Right kidney (tissue), 1 donor: ENCODE measurements around the gene PTPN4.

Source experiments
- DNase-seq: peaks from one replicate; pipeline ENCODE4 v3.0.0-alpha.2; 2016

PTPN4 gene

DNA sequence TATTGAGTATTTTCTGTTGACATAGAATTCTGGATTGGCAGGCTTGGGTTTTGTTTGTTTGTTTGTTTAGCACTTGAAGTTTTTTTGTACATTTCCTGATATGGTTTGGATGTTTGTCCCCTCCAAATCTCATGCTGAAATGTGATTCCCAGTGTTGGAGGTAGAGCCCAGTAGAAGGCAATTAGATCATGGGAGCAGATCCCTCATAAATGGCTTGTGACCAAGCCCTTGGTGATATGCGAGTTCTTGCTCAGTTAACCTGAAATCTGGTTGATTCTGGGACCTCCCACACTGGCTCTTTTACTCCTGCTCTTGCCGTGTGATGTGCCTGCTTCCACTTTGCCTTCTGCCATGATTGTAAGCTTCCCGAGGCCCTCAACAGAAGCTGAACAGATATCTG, 98.0 kb downstream of the PTPN4 start:
- no peak for DNase-seq

- no peak for DNase-seq
Observed at GRCh38 chr2:119859528-119859927, 99.8 kb downstream of the PTPN4 start.

- no peak for DNase-seq
Observed at GRCh38 chr2:119860924-119861323, 101.2 kb downstream of the PTPN4 start.

- no peak for DNase-seq
Observed at GRCh38 chr2:119862127-119862889, 102.6 kb downstream of the PTPN4 start.

GRCh38 chr2:119864318-119864717, 104.6 kb downstream of the PTPN4 start:
- DNase-seq: no peak

- DNase-seq: no peak
Observed at GRCh38 chr2:119871725-119872124, 112.0 kb downstream of the PTPN4 start.

GRCh38 chr2:119873350-119874315, 113.9 kb downstream of the PTPN4 start:
- no peak for DNase-seq

DNA sequence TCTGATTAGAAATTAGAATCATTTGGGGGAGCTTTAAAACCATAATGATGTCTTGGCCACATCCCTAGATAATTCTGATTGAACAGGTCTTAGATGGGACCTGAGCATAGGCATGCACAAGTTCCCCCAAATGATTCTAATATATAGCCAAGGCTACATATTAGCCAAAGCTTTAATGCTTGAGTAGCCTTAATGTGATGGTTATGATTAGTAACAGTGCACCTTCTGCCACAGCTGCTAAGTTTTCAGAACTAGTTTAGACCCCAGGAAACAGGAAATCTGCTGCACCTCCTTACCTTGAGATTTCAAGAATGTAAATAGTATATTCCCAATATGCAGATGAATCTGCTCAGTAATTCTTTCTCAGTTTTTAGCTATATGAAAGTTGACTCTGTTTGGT, 119.8 kb downstream of the PTPN4 start:
- no peak for DNase-seq

DNA sequence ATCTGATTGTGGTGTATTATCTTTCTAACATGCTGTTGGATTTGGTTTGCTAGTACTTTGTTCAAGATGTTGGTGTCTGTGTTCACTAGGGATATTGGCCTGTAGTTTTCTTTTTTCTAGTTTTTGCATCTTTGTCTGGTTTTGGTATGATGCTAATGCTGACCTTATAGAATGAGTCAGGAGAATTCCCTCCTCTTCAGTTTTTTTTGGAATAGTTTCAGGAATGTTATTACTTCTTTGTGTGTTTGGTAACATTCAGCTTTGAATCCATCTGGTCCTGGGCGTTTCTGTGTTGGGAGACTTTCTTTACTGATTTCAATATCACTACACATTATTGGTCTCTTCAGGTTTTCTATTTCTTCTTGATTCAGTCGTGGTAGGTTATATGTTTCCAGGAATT, 129.0 kb downstream of the PTPN4 start:
- no peak for DNase-seq

- no peak for DNase-seq
Observed at GRCh38 chr2:119897736-119898395, 138.1 kb downstream of the PTPN4 start.

- no peak for DNase-seq
Observed at GRCh38 chr2:119901013-119901412, 141.3 kb downstream of the PTPN4 start.

- DNase-seq: no peak
Observed at GRCh38 chr2:119910566-119910965, 150.8 kb downstream of the PTPN4 start.

GRCh38 chr2:119914266-119914665, 154.5 kb downstream of the PTPN4 start:
- no peak for DNase-seq

GRCh38 chr2:119921825-119922224, 162.1 kb downstream of the PTPN4 start:
- no peak for DNase-seq

- DNase-seq: no peak
Observed at GRCh38 chr2:119922699-119923098, 163.0 kb downstream of the PTPN4 start.

DNA sequence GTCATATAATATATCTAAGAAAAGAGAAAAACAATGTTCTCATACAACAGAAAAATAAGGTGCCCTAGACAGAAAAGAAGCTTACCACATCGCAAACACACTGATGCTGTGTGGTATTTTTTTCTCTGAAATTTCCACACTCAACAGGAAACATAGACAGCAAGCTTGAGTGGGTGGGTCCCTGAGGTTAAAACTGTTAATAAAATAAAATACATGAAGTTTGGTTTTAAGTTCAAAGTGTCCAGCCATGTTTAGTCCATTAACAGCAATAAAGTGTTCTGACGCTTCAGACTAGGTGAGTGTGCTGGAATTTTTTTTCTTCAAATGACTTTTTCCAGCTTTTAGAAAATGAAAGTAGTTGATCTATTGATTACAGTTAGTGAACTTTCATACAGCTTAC, 169.8 kb downstream of the PTPN4 start:
- DNase-seq: no peak

DNA sequence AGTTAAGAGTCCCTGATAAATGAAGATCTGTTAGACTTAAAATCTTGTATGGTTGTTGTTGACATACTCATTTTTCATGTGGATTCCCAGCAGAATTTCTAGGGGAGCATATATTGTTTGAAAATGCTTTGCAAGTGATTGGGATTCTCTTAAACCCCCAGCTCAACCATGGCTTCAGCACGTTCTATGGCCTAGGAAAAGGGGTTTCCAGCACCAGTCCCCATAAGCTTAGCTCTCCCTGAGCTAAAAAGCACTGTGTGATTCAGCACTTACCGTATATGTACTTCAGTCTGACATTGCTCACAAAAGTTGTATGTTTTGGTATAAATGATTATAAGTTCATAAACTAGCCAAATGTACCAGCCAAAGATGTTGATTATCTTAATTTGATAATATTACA, 173.1 kb downstream of the PTPN4 start:
- DNase-seq: no peak

- no peak for DNase-seq
Observed at GRCh38 chr2:119934319-119934718, 174.6 kb downstream of the PTPN4 start.

GRCh38 chr2:119937680-119938079, 178.0 kb downstream of the PTPN4 start:
- no peak for DNase-seq

DNA sequence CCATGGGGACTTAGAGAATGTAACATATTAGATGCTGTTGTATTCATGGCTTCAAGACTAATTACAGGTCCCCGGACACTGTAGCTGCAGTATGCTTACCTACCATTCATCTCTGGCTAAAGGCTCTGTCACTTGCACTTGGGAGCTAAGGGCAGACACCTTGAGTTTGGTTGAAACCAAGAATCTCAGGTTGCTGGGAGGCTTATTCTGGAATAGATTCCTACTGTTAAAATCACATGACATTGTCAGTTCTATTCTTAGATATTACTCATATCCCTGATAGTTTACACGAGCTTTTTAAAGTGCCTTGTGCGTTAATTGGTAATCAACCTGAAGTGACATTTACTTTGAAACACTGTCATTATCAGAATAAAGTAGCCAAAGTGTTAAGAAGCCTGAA, 180.2 kb downstream of the PTPN4 start:
- no peak for DNase-seq

DNA sequence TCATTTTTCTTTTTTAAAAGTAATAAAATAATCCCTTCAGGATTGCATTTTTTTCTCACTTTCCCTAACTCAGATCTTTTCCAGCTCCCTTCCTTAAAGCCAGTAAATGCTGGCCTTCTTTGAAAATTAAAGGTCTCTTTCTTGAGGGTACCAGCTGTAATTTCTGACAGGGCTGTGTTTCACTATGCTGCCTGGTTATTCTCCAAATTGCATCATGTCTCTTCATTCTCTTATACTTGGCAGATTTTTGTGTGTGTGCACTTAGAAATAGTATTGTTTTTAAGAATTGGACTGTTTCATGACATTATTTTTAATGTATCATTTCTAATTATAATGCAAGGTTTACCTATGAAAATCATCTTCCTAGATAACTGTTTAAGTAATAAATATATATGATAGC, 181.1 kb downstream of the PTPN4 start:
- DNase-seq: no peak

DNA sequence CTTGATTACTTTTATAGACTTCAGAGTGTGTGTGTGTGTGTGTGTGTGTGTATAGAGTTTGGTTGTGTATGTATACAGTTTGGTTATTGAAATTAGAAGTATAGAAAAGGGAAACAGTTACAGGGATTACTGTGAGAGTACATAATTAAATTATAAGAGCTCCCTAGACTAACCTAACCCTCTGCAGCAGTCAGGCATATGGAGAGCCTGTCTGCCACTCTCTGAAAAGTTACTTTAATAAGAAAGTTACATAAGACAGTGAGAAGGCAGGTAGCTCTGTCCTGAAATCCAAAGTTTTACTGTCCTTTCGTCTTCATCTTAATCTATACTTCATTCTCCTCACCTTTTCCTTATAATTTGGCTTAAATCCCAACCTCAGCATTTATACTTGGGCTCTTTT, 181.7 kb downstream of the PTPN4 start:
- no peak for DNase-seq

DNA sequence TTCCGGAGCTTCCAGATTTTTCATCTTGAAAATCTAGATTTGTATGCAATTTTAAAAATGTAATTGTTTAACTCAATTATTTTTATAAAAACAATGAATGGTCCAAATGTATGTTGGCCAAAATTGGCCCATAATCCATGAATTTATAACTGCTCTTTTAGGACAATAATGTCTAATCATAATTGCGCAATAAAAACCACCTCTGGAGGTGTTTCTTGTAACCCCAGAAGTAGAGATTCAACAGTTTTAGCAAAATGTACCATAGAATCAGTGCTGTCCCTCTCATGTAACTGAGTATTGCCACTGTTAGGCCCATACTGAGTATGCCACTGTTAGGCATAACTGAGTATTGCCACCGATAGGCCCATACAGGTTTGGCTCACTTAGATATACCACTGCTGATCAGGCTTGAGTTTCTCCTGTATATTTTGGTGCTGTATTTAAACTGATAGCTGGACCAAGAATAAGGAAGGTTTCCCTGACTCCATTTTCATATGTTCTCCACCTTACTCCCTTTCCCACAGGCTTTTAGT, 182.3 kb downstream of the PTPN4 start:
- DNase-seq: no peak
